Ovary (tissue), 1 donor: ENCODE measurements around the gene POLDIP3.

Experiments used
- EP300 ChIP-seq: sonication (generic); formaldehyde crosslinking; IDR thresholded peaks from one replicate; pipeline ENCODE4 v1.6.1; 2017; ENCODE audit warnings: antibody characterized with exemption
- POLR2A ChIP-seq: fragments of 450-650 bp; IDR thresholded peaks from one replicate; pipeline ENCODE4 v1.6.1; 2017; ENCODE audit warnings: antibody characterized with exemption, mild to moderate bottlenecking, moderate library complexity

DNA sequence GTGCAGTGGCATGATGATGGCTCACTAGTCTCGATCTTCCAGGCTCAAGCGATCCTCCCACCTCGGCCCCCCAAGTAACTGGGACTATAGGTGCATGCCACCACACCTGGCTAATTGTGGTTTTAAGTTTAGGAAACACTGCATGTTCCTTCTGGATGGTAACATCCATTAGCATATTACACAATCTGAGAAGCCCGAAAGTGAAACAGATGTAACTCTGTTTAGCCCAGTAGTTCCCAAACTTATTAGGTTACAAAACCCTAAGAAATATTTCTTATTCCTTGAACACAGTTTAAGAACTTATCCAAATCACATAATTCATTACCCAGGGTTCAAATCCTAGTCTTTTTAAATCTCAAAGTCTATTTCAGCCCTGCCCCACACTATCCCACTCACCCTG lies 28.3 kb downstream of the POLDIP3 start:
- TF ChIP-seq POLR2A (no peak), EP300 (no peak)
